CD4-positive, CD25-positive, alpha-beta regulatory T cell (primary cell): ENCODE results near the gene TSKS. TPM values are rescaled to one million over a fixed set of nuclear protein-coding genes. Genes with fewer than 3 reads are reported as not detected.

Source experiments
- ATAC-seq, 2 donors: fragments of 150-1000 bp; cut with Tn5 transposase; one replicate each; pipeline ENCODE4 v1.10.0; 2021; ENCODE audit warnings: low read depth in 2 of 2, moderate number of reproducible peaks in 2 of 2, moderate library complexity in 1 of 2
- DNase-seq, 3 donors: peaks; one replicate each; pipeline versions ENCODE4 v3.0.0 to v3.0.0-alpha.2; 2012 to 2022; ENCODE audit warnings: mixed read lengths in 1 of 3
- H3K27ac ChIP-seq: one replicate; pipeline ENCODE4 v1.7.0; 2013; ENCODE audit warnings: mild to moderate bottlenecking, low read length; ENCODE audit not compliant: insufficient read depth, poor library complexity, severe bottlenecking
- H3K27me3 ChIP-seq: one replicate; pipeline ENCODE4 v1.7.0; 2013; ENCODE audit warnings: low read length; ENCODE audit not compliant: control insufficient read depth, insufficient read depth
- H3K36me3 ChIP-seq: one replicate; pipeline ENCODE4 v1.7.0; 2013; ENCODE audit warnings: mild to moderate bottlenecking, low read length, moderate library complexity; ENCODE audit not compliant: control insufficient read depth, insufficient read depth
- H3K4me1 ChIP-seq: 2 replicates; pipeline ENCODE4 v1.7.0; 2013; ENCODE audit warnings: mild to moderate bottlenecking, low read length; ENCODE audit not compliant: insufficient read depth, control insufficient read depth, poor library complexity, severe bottlenecking
- H3K4me3 ChIP-seq: one replicate; pipeline ENCODE4 v1.7.0; 2013; ENCODE audit warnings: low read depth, mild to moderate bottlenecking, low read length, moderate library complexity
- H3K9me3 ChIP-seq, 2 experiments: 1 replicate in 1 of 2; 2 replicates in 1 of 2; pipeline ENCODE4 v1.7.0; 2013; ENCODE audit warnings: low read length in 2 of 2, mild to moderate bottlenecking in 1 of 2, moderate library complexity in 1 of 2; ENCODE audit not compliant: control insufficient read depth in 2 of 2
- H3K27ac Mint-ChIP-seq, 3 donors: one replicate each; pipeline ENCODE4 v1.8.0; 2020 to 2022; ENCODE audit warnings: mild to moderate bottlenecking in 3 of 3, mixed read lengths in 3 of 3, moderate library complexity in 2 of 3
- H3K27me3 Mint-ChIP-seq: one replicate; pipeline ENCODE4 v1.8.0; 2022; ENCODE audit warnings: mild to moderate bottlenecking, mixed read lengths
- H3K36me3 Mint-ChIP-seq: one replicate; pipeline ENCODE4 v1.8.0; 2020; ENCODE audit warnings: mixed read lengths
- H3K4me1 Mint-ChIP-seq, 4 donors: one replicate each; pipeline ENCODE4 v1.8.0; 2020 to 2022; ENCODE audit warnings: mixed read lengths in 4 of 4, mild to moderate bottlenecking in 1 of 4
- H3K4me3 Mint-ChIP-seq, 4 donors: one replicate each; pipeline ENCODE4 v1.8.0; 2020 to 2022; ENCODE audit warnings: mild to moderate bottlenecking in 4 of 4, mixed read lengths in 4 of 4, moderate library complexity in 3 of 4
- H3K9me3 Mint-ChIP-seq, 7 donors: one replicate each; pipeline ENCODE4 v1.8.0; 2020 to 2022; ENCODE audit warnings: mixed read lengths in 7 of 7, mild to moderate bottlenecking in 3 of 7, moderate library complexity in 2 of 7
- polyA plus RNA-seq, 4 donors: library from polyadenylated mRNA; unstranded; fragments of 300-500 nt; fragmentation: Illumina TruSeq; gene quantifications; one replicate each; pipeline ENCODE4 v1.2.3, GENCODE V29; 2021
- total RNA-seq: library from RNA; stranded (reverse); gene quantifications from one replicate; pipeline ENCODE4 v1.2.3, GENCODE V29; 2022

Gene TSKS
- total and polyA plus RNA-seq, 5 donors from 2014 or later = 0.41 to 0.77 (median 0.45) TPM; not detected in 1

DNA sequence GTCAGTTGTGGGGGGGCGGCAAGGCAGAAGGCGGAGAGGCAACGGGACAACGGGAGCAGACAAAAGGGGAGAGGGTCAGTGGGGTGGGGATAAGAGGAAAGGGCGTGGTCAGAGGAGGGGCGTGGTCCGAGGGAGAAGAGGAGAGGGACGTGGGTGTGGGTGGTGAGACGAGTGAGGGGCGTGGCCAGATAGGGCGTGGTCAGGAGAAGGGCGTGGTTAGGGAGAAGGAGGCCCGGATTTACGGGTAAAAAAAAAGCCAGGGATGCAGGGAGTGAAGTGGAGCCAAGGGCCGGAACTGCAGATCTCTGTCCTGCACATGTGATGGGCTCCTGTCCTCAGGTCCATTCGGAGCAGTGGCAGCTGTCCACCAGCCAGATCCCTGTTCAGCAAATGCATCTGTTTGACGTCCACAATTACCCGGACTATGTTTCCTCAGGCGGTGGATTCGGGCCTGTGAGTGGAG, 50.7 kb downstream of the TSKS start:
- Histone ChIP-seq H3K9me3 (no peaks in the 10 kb centered on the region), H3K27ac (no peak overlapping the region), H3K4me3 (no peak overlapping the region), H3K36me3 (no peaks in the 10 kb centered on the region), H3K27me3 (no peaks in the 10 kb centered on the region), H3K4me1 (peaks cover 3% of the 10 kb centered on the region)
- ATAC-seq (no peak), DNase-seq (no peak)
- H3K9me3 Mint-ChIP-seq = no peaks in the 10 kb centered on the region
- H3K27me3 Mint-ChIP-seq = peaks cover 5% of the 10 kb centered on the region
- H3K36me3 Mint-ChIP-seq = peaks cover under 1% of the 10 kb centered on the region
- H3K4me3 Mint-ChIP-seq = no peak overlapping the region
- H3K27ac Mint-ChIP-seq = no peak overlapping the region
- H3K4me1 Mint-ChIP-seq = peaks cover 2 to 8% (median 5%) of the 10 kb centered on the region in 4 donors

DNA sequence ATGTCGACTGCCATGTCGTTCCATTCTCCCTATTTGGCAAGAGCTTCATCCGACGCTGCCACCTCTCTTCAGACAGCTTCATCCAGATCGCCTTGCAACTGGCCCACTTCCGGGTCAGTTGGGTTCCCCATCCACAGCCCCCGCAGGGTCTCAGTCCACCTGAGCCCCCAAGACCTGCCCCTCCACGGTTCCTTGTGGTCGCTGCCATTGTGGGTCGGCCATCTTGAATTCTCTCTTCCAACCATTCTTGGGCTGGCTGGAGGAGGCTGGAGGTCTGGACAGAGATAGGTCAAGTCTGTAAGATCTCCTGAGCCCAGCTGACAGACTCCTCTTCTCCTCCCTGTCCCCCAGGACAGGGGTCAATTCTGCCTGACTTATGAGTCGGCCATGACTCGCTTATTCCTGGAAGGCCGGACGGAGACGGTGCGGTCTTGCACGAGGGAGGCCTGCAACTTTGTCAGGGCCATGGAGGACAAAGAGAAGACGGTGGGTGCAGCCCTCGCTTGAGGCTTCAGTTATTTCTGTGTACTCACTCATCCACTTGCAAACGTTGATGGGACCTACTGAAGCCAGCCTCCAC, 52.6 kb downstream of the TSKS start:
- Mint-ChIP-seq H3K4me1 (peaks cover 0 to 2% (median 0%) of the 10 kb centered on the region in 4 donors), H3K27me3 (peaks cover 5% of the 10 kb centered on the region), H3K4me3 (no peak overlapping the region), H3K36me3 (no peaks in the 10 kb centered on the region), H3K9me3 (no peaks in the 10 kb centered on the region), H3K27ac (no peak overlapping the region)
- Histone ChIP-seq H3K27me3 (no peaks in the 10 kb centered on the region), H3K4me3 (no peak overlapping the region), H3K4me1 (no peaks in the 10 kb centered on the region), H3K27ac (no peak overlapping the region), H3K36me3 (no peaks in the 10 kb centered on the region), H3K9me3 (no peaks in the 10 kb centered on the region)
- ATAC-seq = no peak
- no peak for DNase-seq

DNA sequence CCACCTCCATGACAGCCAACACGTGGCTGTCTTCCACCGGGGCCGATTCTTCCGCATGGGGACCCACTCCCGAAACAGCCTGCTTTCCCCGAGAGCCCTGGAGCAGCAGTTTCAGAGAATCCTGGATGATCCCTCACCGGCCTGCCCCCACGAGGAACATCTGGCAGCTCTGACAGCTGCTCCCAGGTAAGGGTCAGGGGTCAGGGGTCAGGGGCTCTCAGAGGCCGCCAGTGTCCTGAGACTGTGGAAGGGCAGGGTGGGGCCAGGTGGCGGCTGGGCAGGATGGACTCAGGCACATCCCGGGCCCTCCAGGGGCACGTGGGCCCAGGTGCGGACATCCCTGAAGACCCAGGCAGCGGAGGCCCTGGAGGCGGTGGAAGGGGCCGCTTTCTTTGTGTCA, 57.2 kb downstream of the TSKS start:
- Histone ChIP-seq H3K27ac (no peak overlapping the region), H3K4me3 (no peak overlapping the region), H3K4me1 (no peaks in the 10 kb centered on the region), H3K27me3 (no peaks in the 10 kb centered on the region), H3K36me3 (no peaks in the 10 kb centered on the region), H3K9me3 (no peaks in the 10 kb centered on the region)
- Mint-ChIP-seq H3K36me3 (no peaks in the 10 kb centered on the region), H3K4me1 (no peaks in the 10 kb centered on the region), H3K27ac (no peak overlapping the region), H3K27me3 (peaks cover 9% of the 10 kb centered on the region), H3K9me3 (no peaks in the 10 kb centered on the region), H3K4me3 (no peak overlapping the region)
- DNase-seq = no peak
- no peak for ATAC-seq

DNA sequence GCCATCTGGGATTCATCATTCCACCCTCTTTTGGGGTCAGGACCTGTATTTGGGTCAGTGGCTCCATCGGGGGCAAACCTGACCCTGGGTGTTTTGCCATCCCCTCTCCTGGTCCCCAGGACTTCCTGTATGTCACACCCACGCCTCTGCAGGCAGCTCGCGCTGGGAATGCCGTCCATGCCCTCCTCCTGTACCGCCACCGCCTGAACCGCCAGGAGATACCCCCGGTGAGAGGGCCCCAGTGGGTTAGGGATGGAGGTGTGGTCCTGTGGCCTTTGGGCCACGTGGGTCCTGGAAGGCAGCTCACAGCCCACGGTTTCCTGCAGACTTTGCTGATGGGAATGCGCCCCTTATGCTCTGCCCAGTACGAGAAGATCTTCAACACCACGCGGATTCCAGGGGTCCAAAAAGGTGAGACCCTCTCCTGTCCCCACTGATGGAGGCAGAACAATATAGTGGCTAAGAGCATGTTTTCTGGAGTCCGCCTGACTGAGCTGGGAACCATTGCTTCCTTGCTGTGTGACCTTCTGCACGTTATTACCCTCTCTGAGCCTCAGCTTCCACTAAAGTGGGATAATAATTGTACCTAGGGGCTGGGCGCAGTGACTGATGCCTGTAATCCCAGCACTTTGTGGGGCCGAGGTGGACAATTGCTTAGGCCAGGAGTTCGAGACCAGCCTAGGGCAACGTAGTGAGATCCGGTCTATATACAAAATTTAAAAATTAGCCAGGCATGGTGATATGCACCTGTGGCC, 58.0 kb downstream of the TSKS start:
- Mint-ChIP-seq H3K4me1 (no peaks in the 10 kb centered on the region), H3K27me3 (peaks cover 9% of the 10 kb centered on the region), H3K9me3 (no peaks in the 10 kb centered on the region), H3K27ac (no peak overlapping the region), H3K36me3 (no peaks in the 10 kb centered on the region), H3K4me3 (no peak overlapping the region)
- Histone ChIP-seq H3K4me3 (no peak overlapping the region), H3K9me3 (no peaks in the 10 kb centered on the region), H3K27me3 (no peaks in the 10 kb centered on the region), H3K27ac (no peak overlapping the region), H3K4me1 (no peaks in the 10 kb centered on the region), H3K36me3 (no peaks in the 10 kb centered on the region)
- ATAC-seq (no peak), DNase-seq (no peak)

DNA sequence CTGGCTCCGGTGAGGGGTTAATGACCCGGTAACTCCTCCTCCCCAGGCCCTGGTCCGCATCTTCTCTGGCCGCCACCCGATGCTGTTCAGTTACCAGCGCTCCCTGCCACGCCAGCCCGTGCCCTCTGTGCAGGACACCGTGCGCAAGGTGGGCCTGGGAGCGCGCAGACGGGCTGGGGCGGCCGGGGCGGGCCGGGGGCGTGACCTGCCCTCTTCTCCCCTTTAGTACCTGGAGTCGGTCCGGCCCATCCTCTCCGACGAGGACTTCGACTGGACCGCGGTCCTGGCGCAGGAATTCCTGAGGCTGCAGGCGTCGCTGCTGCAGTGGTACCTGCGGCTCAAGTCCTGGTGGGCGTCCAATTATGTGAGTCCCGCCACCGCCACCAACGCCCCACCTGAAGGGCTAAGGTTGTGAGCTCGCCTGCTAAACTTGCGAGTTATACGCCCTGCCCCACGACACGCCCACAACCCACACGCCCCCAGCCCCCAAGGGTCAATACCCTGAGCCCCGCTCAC, 61.8 kb downstream of the TSKS start:
- H3K9me3 Mint-ChIP-seq = no peaks in the 10 kb centered on the region
- DNase-seq = no peak

DNA sequence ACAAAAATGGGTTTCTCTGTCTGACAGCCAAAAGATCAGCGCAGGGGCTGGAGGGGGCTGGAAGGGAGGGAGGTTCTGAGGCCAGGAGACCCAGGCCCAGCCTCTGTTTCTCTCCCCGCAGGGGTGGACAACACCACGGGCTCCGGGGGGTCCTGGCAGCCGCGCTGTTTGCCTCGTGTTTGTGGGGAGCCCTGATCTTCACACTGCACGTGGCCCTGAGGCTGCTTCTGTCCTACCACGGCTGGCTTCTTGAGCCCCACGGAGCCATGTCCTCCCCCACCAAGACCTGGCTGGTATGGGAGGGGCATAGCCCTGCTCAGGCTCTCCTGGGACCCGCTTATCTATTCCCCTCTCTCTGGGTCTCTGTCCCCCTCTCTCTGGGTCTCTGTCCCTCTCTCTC, 62.5 kb downstream of the TSKS start:
- no peaks in the 10 kb centered on the region for H3K4me1 Mint-ChIP-seq
- no peak for ATAC-seq

More for the DNA sequence above, 61.8 kb downstream of the TSKS start:
- Histone ChIP-seq H3K27ac (no peak overlapping the region), H3K27me3 (no peaks in the 10 kb centered on the region), H3K4me3 (no peak overlapping the region), H3K4me1 (no peaks in the 10 kb centered on the region), H3K36me3 (no peaks in the 10 kb centered on the region), H3K9me3 (no peaks in the 10 kb centered on the region)
- Mint-ChIP-seq H3K27me3 (peaks cover 4% of the 10 kb centered on the region), H3K27ac (no peak overlapping the region), H3K4me3 (no peak overlapping the region), H3K4me1 (no peaks in the 10 kb centered on the region), H3K36me3 (no peaks in the 10 kb centered on the region)
- no peak for ATAC-seq

DNA sequence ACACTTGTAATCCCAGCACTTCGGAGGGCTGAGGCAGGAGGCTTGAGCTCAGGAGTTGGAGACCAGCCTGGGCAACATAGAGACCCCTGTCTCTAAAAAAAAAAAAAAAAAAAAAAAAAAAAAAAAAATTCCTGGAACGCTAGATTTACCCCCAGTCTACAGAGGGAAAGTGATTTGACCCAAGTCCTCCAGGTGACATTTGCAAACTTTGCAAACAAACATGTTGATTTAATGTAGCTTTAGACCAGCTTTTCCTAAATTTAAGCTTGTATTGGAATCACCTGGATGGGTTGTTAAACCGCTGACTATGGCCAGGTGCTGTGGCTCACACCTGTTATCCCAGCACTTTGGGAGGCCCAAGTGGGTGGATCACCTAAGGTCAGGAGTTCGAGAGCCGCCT, 63.7 kb downstream of the TSKS start:
- no peak overlapping the region for H3K4me3 ChIP-seq
- Mint-ChIP-seq H3K4me3 (no peak overlapping the region), H3K4me1 (no peaks in the 10 kb centered on the region), H3K9me3 (no peaks in the 10 kb centered on the region), H3K27me3 (peaks cover 4% of the 10 kb centered on the region), H3K27ac (no peak overlapping the region), H3K36me3 (no peaks in the 10 kb centered on the region)
- no peaks in the 10 kb centered on the region for H3K4me1 ChIP-seq
- DNase-seq = no peak
- ATAC-seq = no peak
- H3K9me3 ChIP-seq = no peaks in the 10 kb centered on the region
- no peaks in the 10 kb centered on the region for H3K36me3 ChIP-seq
- H3K27me3 ChIP-seq = no peaks in the 10 kb centered on the region
- H3K27ac ChIP-seq = no peak overlapping the region

More for the DNA sequence above, 62.5 kb downstream of the TSKS start:
- Histone ChIP-seq H3K27me3 (no peaks in the 10 kb centered on the region), H3K36me3 (no peaks in the 10 kb centered on the region), H3K4me1 (no peaks in the 10 kb centered on the region), H3K9me3 (no peaks in the 10 kb centered on the region), H3K4me3 (no peak overlapping the region), H3K27ac (no peak overlapping the region)
- no peak overlapping the region for H3K27ac Mint-ChIP-seq
- no peak overlapping the region for H3K4me3 Mint-ChIP-seq
- H3K36me3 Mint-ChIP-seq = no peaks in the 10 kb centered on the region
- H3K9me3 Mint-ChIP-seq = no peaks in the 10 kb centered on the region
- DNase-seq = no peak
- peaks cover 4% of the 10 kb centered on the region for H3K27me3 Mint-ChIP-seq
